DND-41 (cell line): ENCODE results near the gene KLK15.

Experiments
- ATAC-seq: fragments of 200-7000 bp; cut with Tn5 transposase; 3 replicates; pipeline ENCODE4 v1.9.1; 2021; ENCODE audit warnings: low read depth; ENCODE audit not compliant: insufficient read depth
- DNase-seq: peaks from one replicate; pipeline ENCODE4 v3.0.0-alpha.2; 2020
- H2AFZ ChIP-seq: 2 replicates; pipeline ENCODE4 v1.6.0; 2012; ENCODE audit warnings: low read depth, low read length
- H3K27ac ChIP-seq: 2 replicates; pipeline ENCODE4 v1.5.1; 2012; ENCODE audit warnings: low read length, inconsistent platforms
- H3K27me3 ChIP-seq: fragments of 200-600 bp; sonication (generic); 2 replicates; pipeline ENCODE4 v1.6.0; 2012; ENCODE audit warnings: low read length, mild to moderate bottlenecking, inconsistent platforms; ENCODE audit not compliant: insufficient read depth, poor library complexity
- H3K36me3 ChIP-seq: 2 replicates; pipeline ENCODE4 v1.5.1; 2012; ENCODE audit warnings: low read length, inconsistent platforms; ENCODE audit not compliant: insufficient read depth
- H3K4me1 ChIP-seq: 2 replicates; pipeline ENCODE4 v1.5.1; 2012; ENCODE audit warnings: mild to moderate bottlenecking, low read length; ENCODE audit not compliant: insufficient read depth
- H3K4me2 ChIP-seq: 2 replicates; pipeline ENCODE4 v1.6.0; 2012; ENCODE audit warnings: mild to moderate bottlenecking, moderate library complexity, low read length, inconsistent platforms; ENCODE audit not compliant: insufficient read depth
- H3K4me3 ChIP-seq, 2 experiments: fragments of 200-600 bp in 1 of 2; shearing (Covaris generic) in 1 of 2; 2 replicates each; pipeline ENCODE4 v1.5.1; 2012 to 2016; ENCODE audit warnings: inconsistent platforms in 2 of 2, low read length in 2 of 2, mild to moderate bottlenecking in 2 of 2, low read depth in 1 of 2, moderate library complexity in 1 of 2
- H3K79me2 ChIP-seq: 2 replicates; pipeline ENCODE4 v1.6.0; 2012; ENCODE audit warnings: low read length, inconsistent platforms; ENCODE audit not compliant: insufficient read depth
- H3K9ac ChIP-seq: 2 replicates; pipeline ENCODE4 v1.6.0; 2012; ENCODE audit warnings: low read depth, mild to moderate bottlenecking, inconsistent platforms, low read length, moderate library complexity
- H3K9me3 ChIP-seq: 2 replicates; pipeline ENCODE4 v1.5.1; 2012; ENCODE audit warnings: low read length, moderate library complexity, mild to moderate bottlenecking, inconsistent platforms; ENCODE audit not compliant: insufficient read depth, severe bottlenecking
- H4K20me1 ChIP-seq: 2 replicates; pipeline ENCODE4 v1.6.0; 2012; ENCODE audit warnings: low read length; ENCODE audit not compliant: insufficient read depth
- EZH2 ChIP-seq: IDR thresholded peaks from 3 replicates; pipeline ENCODE4 v1.6.1; 2012; ENCODE audit warnings: borderline replicate concordance, low read depth, mild to moderate bottlenecking, moderate library complexity, low read length, inconsistent platforms; ENCODE audit not compliant: severe bottlenecking
- TF ChIP-seq, protein P1 (sequence below): IDR thresholded peaks from 2 replicates; pipeline ENCODE4 v1.5.1; 2012; ENCODE audit warnings: borderline replicate concordance, low read length, moderate library complexity, mild to moderate bottlenecking; ENCODE audit not compliant: poor library complexity, severe bottlenecking; ENCODE audit errors: extremely low read depth

The KLK15 gene

GRCh38 chr19:50833802-50834167 lies 411 bp upstream of the KLK15 start:
- no peaks in the 10 kb centered on the region for H3K4me1 ChIP-seq
- TF ChIP-seq EZH2: no peak
- TF ChIP-seq, protein P1, sequence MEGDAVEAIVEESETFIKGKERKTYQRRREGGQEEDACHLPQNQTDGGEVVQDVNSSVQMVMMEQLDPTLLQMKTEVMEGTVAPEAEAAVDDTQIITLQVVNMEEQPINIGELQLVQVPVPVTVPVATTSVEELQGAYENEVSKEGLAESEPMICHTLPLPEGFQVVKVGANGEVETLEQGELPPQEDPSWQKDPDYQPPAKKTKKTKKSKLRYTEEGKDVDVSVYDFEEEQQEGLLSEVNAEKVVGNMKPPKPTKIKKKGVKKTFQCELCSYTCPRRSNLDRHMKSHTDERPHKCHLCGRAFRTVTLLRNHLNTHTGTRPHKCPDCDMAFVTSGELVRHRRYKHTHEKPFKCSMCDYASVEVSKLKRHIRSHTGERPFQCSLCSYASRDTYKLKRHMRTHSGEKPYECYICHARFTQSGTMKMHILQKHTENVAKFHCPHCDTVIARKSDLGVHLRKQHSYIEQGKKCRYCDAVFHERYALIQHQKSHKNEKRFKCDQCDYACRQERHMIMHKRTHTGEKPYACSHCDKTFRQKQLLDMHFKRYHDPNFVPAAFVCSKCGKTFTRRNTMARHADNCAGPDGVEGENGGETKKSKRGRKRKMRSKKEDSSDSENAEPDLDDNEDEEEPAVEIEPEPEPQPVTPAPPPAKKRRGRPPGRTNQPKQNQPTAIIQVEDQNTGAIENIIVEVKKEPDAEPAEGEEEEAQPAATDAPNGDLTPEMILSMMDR: no peak
- no peaks in the 10 kb centered on the region for H3K79me2 ChIP-seq
- no peaks in the 10 kb centered on the region for H3K27me3 ChIP-seq
- ATAC-seq: no peak
- H3K9me3 ChIP-seq: no peaks in the 10 kb centered on the region
- no peak overlapping the region for H3K4me2 ChIP-seq
- no peak overlapping the region for H3K27ac ChIP-seq
- no peaks in the 10 kb centered on the region for H4K20me1 ChIP-seq
- no peak for DNase-seq
- no peak overlapping the region for H3K4me3 ChIP-seq
- no peak overlapping the region for H2AFZ ChIP-seq
- H3K9ac ChIP-seq: no peak overlapping the region
- H3K36me3 ChIP-seq: no peaks in the 10 kb centered on the region

DNA sequence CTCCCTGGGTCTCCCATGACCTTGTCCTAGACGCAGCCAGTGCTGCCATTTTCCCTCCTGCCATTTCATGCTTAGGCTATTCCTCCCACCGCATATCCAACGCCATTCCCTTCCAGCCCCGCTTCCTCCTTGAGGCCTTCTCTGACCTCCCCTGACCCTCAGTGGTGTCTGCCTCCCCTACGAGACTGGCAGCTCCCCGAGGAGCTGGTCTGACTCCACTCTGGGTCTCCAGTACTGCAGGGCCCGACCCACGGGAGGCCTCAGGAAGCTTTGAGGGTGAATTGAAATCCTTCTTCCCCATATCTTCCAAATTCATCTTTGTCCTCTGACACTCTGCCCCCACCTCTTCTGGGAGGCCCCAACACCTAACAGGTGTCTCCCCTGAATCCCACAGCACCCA lies 708 bp downstream of the KLK15 start:
- H3K79me2 ChIP-seq: no peaks in the 10 kb centered on the region
- no peak overlapping the region for H3K4me2 ChIP-seq
- no peak overlapping the region for H3K27ac ChIP-seq
- no peaks in the 10 kb centered on the region for H4K20me1 ChIP-seq
- H3K9ac ChIP-seq: no peak overlapping the region
- no peaks in the 10 kb centered on the region for H3K36me3 ChIP-seq
- ATAC-seq (no peak), DNase-seq (no peak)
- H3K4me3 ChIP-seq: no peak overlapping the region
- H3K27me3 ChIP-seq: no peaks in the 10 kb centered on the region
- H3K9me3 ChIP-seq: no peaks in the 10 kb centered on the region
- H2AFZ ChIP-seq: no peak overlapping the region
- H3K4me1 ChIP-seq: no peaks in the 10 kb centered on the region
- no peak for TF ChIP-seq EZH2
- TF ChIP-seq, protein P1: no peak

GRCh38 chr19:50831026-50831396 lies 2.4 kb downstream of the KLK15 start:
- Histone ChIP-seq H4K20me1 (no peaks in the 10 kb centered on the region), H2AFZ (no peak overlapping the region), H3K27me3 (no peaks in the 10 kb centered on the region), H3K4me2 (no peak overlapping the region), H3K36me3 (no peaks in the 10 kb centered on the region), H3K4me1 (no peaks in the 10 kb centered on the region), H3K9me3 (no peaks in the 10 kb centered on the region), H3K27ac (no peak overlapping the region), H3K79me2 (no peaks in the 10 kb centered on the region), H3K4me3 (no peak overlapping the region), H3K9ac (no peak overlapping the region)
- no peak for ATAC-seq
- DNase-seq: no peak
- TF ChIP-seq EZH2: no peak
- TF ChIP-seq, protein P1: no peak

GRCh38 chr19:50830266-50831025 lies 2.9 kb downstream of the KLK15 start:
- H3K4me2 ChIP-seq: no peak overlapping the region
- H3K79me2 ChIP-seq: no peaks in the 10 kb centered on the region
- H3K9me3 ChIP-seq: no peaks in the 10 kb centered on the region
- no peaks in the 10 kb centered on the region for H3K4me1 ChIP-seq
- TF ChIP-seq, protein P1: no peak
- no peak for TF ChIP-seq EZH2
- H3K27ac ChIP-seq: no peak overlapping the region
- ATAC-seq: no peak
- no peak overlapping the region for H3K4me3 ChIP-seq
- H3K27me3 ChIP-seq: no peaks in the 10 kb centered on the region
- H4K20me1 ChIP-seq: no peaks in the 10 kb centered on the region
- no peak for DNase-seq
- no peaks in the 10 kb centered on the region for H3K36me3 ChIP-seq
- H2AFZ ChIP-seq: no peak overlapping the region
- no peak overlapping the region for H3K9ac ChIP-seq
